HG02763 (cell line): ENCODE results near the gene SEMA3A.
"Not testable (repeated sequence)": the region's sequence is repeated elsewhere in the genome, so short reads cannot be mapped to it uniquely, and the experiment has no call there.

Source experiments
- ATAC-seq: cut with Tn5 transposase; IDR thresholded peaks from one replicate; pipeline ENCODE4 v1.9.1; 2021; ENCODE audit warnings: mild to moderate bottlenecking, moderate library complexity; ENCODE audit not compliant: unreplicated experiment

Gene SEMA3A

GRCh38 chr7:84070770-84071169 lies 123.8 kb downstream of the SEMA3A start:
- no peak for ATAC-seq

GRCh38 chr7:84069999-84070500 lies 124.5 kb downstream of the SEMA3A start:
- ATAC-seq = no peak

GRCh38 chr7:84069033-84069432 lies 125.6 kb downstream of the SEMA3A start:
- no peak for ATAC-seq

GRCh38 chr7:84062489-84062901 lies 132.1 kb downstream of the SEMA3A start:
- not testable (repeated sequence) for ATAC-seq

GRCh38 chr7:84060760-84061261 lies 133.8 kb downstream of the SEMA3A start:
- no peak for ATAC-seq

- no peak for ATAC-seq
Observed at GRCh38 chr7:84060000-84060399, 134.6 kb downstream of the SEMA3A start.

GRCh38 chr7:84058311-84059076 lies 136.1 kb downstream of the SEMA3A start:
- ATAC-seq = no peak

- no peak for ATAC-seq
Observed at GRCh38 chr7:84057576-84057975, 137.0 kb downstream of the SEMA3A start.

GRCh38 chr7:84055904-84056605 lies 138.5 kb downstream of the SEMA3A start:
- no peak for ATAC-seq

- not testable (repeated sequence) for ATAC-seq
Observed at GRCh38 chr7:84055199-84055598, 139.4 kb downstream of the SEMA3A start.

- ATAC-seq = no peak
Observed at GRCh38 chr7:84049071-84049836, 145.3 kb downstream of the SEMA3A start.

GRCh38 chr7:84047085-84047484 lies 147.5 kb downstream of the SEMA3A start:
- no peak for ATAC-seq

GRCh38 chr7:84044834-84045233 lies 149.8 kb downstream of the SEMA3A start:
- no peak for ATAC-seq

- no peak for ATAC-seq
Observed at GRCh38 chr7:84043661-84044191, 150.9 kb downstream of the SEMA3A start.

GRCh38 chr7:84042110-84042539 lies 152.5 kb downstream of the SEMA3A start:
- no peak for ATAC-seq

GRCh38 chr7:84041649-84042048 lies 152.9 kb downstream of the SEMA3A start:
- ATAC-seq = no peak

GRCh38 chr7:84040355-84040754 lies 154.2 kb downstream of the SEMA3A start:
- ATAC-seq = no peak

GRCh38 chr7:84039432-84039831 lies 155.2 kb downstream of the SEMA3A start:
- ATAC-seq = no peak

GRCh38 chr7:84027678-84028077 lies 166.9 kb downstream of the SEMA3A start:
- ATAC-seq = no peak

- no peak for ATAC-seq
Observed at GRCh38 chr7:84025332-84025927, 169.2 kb downstream of the SEMA3A start.
